Keratinocyte (primary cell): ENCODE measurements around the gene MAPK4. TPM values are rescaled to one million over a fixed set of nuclear protein-coding genes. Genes with fewer than 3 reads are reported as not detected.

ENCODE experiments used
- DNase-seq: peaks from one replicate; pipeline ENCODE4 v3.0.0-alpha.2; 2011; ENCODE audit warnings: low read depth, missing footprints, low spot score
- FAIRE-seq: peaks from 2 replicates; lab custom pipeline; 2011; peaks lifted over from hg19 to GRCh38; lab: Jason Lieb, UNC
- H2AFZ ChIP-seq: 2 replicates; pipeline ENCODE4 v1.6.0; 2012; ENCODE audit warnings: low read length, control low read depth, inconsistent platforms; ENCODE audit not compliant: control insufficient read depth
- H3K27ac ChIP-seq: 2 replicates; pipeline ENCODE4 v1.5.1; 2011; ENCODE audit warnings: low read length; ENCODE audit not compliant: control insufficient read depth, insufficient read depth
- H3K27me3 ChIP-seq: 3 replicates; pipeline ENCODE4 v1.6.0; 2011; ENCODE audit warnings: low read length; ENCODE audit not compliant: control insufficient read depth, insufficient read depth; ENCODE audit errors: extremely low read depth
- H3K36me3 ChIP-seq, 2 experiments: 2 replicates in 1 of 2; 3 replicates in 1 of 2; pipeline ENCODE4 v1.5.1; 2011; ENCODE audit warnings: low read length in 2 of 2, mild to moderate bottlenecking in 1 of 2; ENCODE audit not compliant: control insufficient read depth in 2 of 2, insufficient read depth in 2 of 2; ENCODE audit errors: extremely low read depth in 1 of 2
- H3K4me1 ChIP-seq: 3 replicates; pipeline ENCODE4 v1.5.1; 2011; ENCODE audit warnings: low read length; ENCODE audit not compliant: control insufficient read depth, insufficient read depth; ENCODE audit errors: extremely low read depth
- H3K4me2 ChIP-seq: 3 replicates; pipeline ENCODE4 v1.6.0; 2011; ENCODE audit warnings: low read depth, low read length; ENCODE audit not compliant: control insufficient read depth, insufficient read depth; ENCODE audit errors: extremely low read depth
- H3K4me3 ChIP-seq, 3 experiments: fragments of 200-600 bp in 1 of 3; sonication (generic) in 1 of 3; 2 replicates in 2 of 3; 3 replicates in 1 of 3; pipeline ENCODE4 v1.5.1; 2011 to 2016; ENCODE audit warnings: low read length in 3 of 3, mild to moderate bottlenecking in 3 of 3, control low read depth in 2 of 3, inconsistent platforms in 1 of 3, low read depth in 1 of 3, mixed read lengths in 1 of 3, mixed run types in 1 of 3, moderate library complexity in 1 of 3; ENCODE audit not compliant: control insufficient read depth in 2 of 3, insufficient read depth in 2 of 3; ENCODE audit errors: extremely low read depth in 1 of 3
- H3K79me2 ChIP-seq: 2 replicates; pipeline ENCODE4 v1.6.0; 2012; ENCODE audit warnings: low read length; ENCODE audit not compliant: control insufficient read depth, insufficient read depth
- H3K9ac ChIP-seq: 3 replicates; pipeline ENCODE4 v1.6.0; 2011; ENCODE audit warnings: low read length; ENCODE audit not compliant: control insufficient read depth, insufficient read depth; ENCODE audit errors: extremely low read depth
- H3K9me1 ChIP-seq: 3 replicates; pipeline ENCODE4 v1.6.0; 2011; ENCODE audit warnings: low read length; ENCODE audit not compliant: control insufficient read depth, insufficient read depth; ENCODE audit errors: extremely low read depth
- H3K9me3 ChIP-seq: 2 replicates; pipeline ENCODE4 v1.5.1; 2012; ENCODE audit warnings: low read depth, low read length; ENCODE audit not compliant: control insufficient read depth
- H4K20me1 ChIP-seq: 3 replicates; pipeline ENCODE4 v1.6.0; 2011; ENCODE audit warnings: low read length; ENCODE audit not compliant: control insufficient read depth, insufficient read depth; ENCODE audit errors: extremely low read depth
- EZH2 ChIP-seq: IDR thresholded peaks from one replicate; pipeline ENCODE4 v1.6.1; 2012; ENCODE audit warnings: inconsistent platforms, mild to moderate bottlenecking, low read length, moderate library complexity
- dilution Hi-C: fragments of 300-500 bp; cut with MboI; formaldehyde crosslinking; loops from one replicate; pipeline ENCODE4 v1.7.0; 2020; ENCODE audit warnings: low sequenced_read_pairs; ENCODE audit not compliant: extremely low pct_ligation_motif_present
- polyA plus RNA-seq, 5 experiments: library from polyadenylated mRNA; depleted of rRNA in 3 of 5; stranded (reverse) in 3 of 5; stranded (forward) in 1 of 5; unstranded in 1 of 5; fragments of >200 nt; gene quantifications; 1 replicate in 1 of 5; 2 replicates in 3 of 5; 3 replicates in 1 of 5; pipeline versions ENCODE4 v1.2.1 to v1.2.3, GENCODE V29; 2011 to 2012; ENCODE audit warnings: missing spikeins in 2 of 5, low read depth in 1 of 5, low replicate concordance in 1 of 5
- TF ChIP-seq, protein P1 (sequence below), 3 experiments: IDR thresholded peaks in 1 of 3; conservative IDR thresholded peaks in 1 of 3; optimal IDR thresholded peaks in 1 of 3; 2 replicates in 2 of 3; 3 replicates in 1 of 3; pipeline versions ENCODE3 to v1.5.1; 2011; ENCODE audit warnings: low read length in 3 of 3, mild to moderate bottlenecking in 3 of 3, moderate library complexity in 2 of 3, control low read depth in 1 of 3, inconsistent platforms in 1 of 3; ENCODE audit not compliant: insufficient read depth in 2 of 3; ENCODE audit errors: extremely low read depth in 1 of 3

Gene MAPK4
- polyA plus RNA-seq, 1 donor (not counting 4 experiments of a cell fraction or from before 2014, with no cell fraction given): not detected

DNA sequence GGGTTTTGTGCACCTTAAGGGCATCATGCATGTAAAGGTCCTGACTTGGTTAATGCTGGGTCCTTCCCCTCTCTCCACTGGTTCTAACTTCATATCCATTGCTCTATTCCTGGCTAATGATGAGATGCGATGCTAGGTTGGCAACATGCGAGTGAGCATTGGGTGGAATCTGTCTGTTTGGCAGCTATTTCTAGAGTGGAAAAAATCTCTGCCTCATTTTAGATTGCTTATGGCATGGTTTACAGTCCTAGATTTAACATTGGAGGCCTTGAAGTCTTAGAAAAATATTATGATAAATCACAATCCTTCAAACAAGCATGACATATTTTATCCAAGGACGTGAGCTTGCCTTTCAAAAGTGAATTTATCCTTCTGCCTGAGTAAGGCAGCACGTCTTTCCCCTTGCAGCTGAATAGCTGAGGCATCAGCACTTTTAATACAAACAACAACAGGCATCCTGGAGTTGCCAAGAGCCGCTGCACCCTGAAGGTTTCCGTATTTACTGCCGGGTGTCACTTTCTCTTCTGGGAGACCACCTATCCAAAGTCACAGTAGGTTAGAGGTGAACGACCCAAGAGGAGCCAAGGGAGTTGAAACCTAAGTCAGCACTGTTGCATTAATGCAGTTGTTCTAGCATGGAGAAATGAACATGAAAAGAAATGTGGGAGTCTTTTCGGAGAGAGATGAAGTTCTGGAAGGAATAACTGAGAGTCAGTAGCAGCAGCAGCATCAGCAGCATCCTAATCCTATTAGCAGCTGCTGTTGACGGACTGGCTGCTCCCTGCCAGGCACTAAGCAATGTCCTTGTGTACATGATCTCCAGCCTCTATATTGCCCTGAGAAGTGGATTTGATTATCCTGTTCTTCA, 78.4 kb downstream of the MAPK4 start:
- Histone ChIP-seq H3K4me3 (no peak overlapping the region), H4K20me1 (no peaks in the 10 kb centered on the region), H2AFZ (no peak overlapping the region), H3K9me3 (no peaks in the 10 kb centered on the region), H3K36me3 (no peaks in the 10 kb centered on the region), H3K27ac (no peak overlapping the region), H3K9me1 (no peaks in the 10 kb centered on the region), H3K9ac (no peak overlapping the region), H3K4me2 (no peak overlapping the region), H3K4me1 (peaks cover 3% of the 10 kb centered on the region), H3K79me2 (no peaks in the 10 kb centered on the region), H3K27me3 (no peaks in the 10 kb centered on the region)
- FAIRE-seq (no peak), DNase-seq (no peak)
- TF ChIP-seq, protein P1, sequence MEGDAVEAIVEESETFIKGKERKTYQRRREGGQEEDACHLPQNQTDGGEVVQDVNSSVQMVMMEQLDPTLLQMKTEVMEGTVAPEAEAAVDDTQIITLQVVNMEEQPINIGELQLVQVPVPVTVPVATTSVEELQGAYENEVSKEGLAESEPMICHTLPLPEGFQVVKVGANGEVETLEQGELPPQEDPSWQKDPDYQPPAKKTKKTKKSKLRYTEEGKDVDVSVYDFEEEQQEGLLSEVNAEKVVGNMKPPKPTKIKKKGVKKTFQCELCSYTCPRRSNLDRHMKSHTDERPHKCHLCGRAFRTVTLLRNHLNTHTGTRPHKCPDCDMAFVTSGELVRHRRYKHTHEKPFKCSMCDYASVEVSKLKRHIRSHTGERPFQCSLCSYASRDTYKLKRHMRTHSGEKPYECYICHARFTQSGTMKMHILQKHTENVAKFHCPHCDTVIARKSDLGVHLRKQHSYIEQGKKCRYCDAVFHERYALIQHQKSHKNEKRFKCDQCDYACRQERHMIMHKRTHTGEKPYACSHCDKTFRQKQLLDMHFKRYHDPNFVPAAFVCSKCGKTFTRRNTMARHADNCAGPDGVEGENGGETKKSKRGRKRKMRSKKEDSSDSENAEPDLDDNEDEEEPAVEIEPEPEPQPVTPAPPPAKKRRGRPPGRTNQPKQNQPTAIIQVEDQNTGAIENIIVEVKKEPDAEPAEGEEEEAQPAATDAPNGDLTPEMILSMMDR (optimal IDR thresholded peaks at IDR 0.05 in 1 of 3, IDR thresholded peaks at IDR 0.05 in 1 of 3, conservative IDR thresholded peaks at IDR 0.05 in 1 of 3; ENCODE audit: extremely low read depth in 1 of 3, insufficient read depth in 2 of 3, low read length in 3 of 3): no peak
- no peak for TF ChIP-seq EZH2
- dilution Hi-C loops: no loop called here

DNA sequence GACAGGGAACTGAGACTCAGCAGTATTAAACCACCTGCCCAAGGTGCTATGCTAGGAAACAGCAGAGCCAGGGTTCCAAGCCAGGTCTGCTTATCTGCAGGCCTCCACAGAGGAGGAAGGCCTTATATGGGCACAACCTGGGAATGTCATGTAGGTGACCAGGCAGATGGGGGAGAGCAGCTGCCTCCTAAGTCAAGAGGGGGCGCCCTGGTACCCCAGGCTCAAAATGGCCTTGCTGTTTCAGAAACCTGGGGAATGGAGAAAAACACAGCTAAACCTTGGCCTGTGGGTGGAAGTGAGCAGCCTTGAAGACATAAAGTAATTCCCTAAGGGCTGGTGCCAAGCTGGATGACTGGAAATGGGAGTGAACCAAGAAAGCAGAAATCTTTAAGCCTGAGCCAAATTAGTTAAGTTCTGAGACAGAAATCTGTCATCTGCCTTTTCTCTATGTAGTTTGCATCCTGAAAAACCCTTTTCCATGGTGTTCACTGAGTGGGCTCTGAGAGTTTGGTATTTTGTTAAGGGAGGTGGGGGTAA, 79.1 kb downstream of the MAPK4 start:
- dilution Hi-C loops: no loop called here
- TF ChIP-seq, protein P1 (optimal IDR thresholded peaks at IDR 0.05 in 1 of 3, IDR thresholded peaks at IDR 0.05 in 1 of 3, conservative IDR thresholded peaks at IDR 0.05 in 1 of 3; ENCODE audit: extremely low read depth in 1 of 3, insufficient read depth in 2 of 3, low read length in 3 of 3): no peak
- TF ChIP-seq EZH2: no peak
- Histone ChIP-seq H4K20me1 (no peaks in the 10 kb centered on the region), H3K79me2 (no peaks in the 10 kb centered on the region), H3K27ac (no peak overlapping the region), H3K27me3 (no peaks in the 10 kb centered on the region), H2AFZ (no peak overlapping the region), H3K4me1 (no peaks in the 10 kb centered on the region), H3K9ac (no peak overlapping the region), H3K4me2 (no peak overlapping the region), H3K9me1 (no peaks in the 10 kb centered on the region), H3K4me3 (no peak overlapping the region), H3K36me3 (no peaks in the 10 kb centered on the region), H3K9me3 (no peaks in the 10 kb centered on the region)
- DNase-seq (no peak), FAIRE-seq (no peak)
